Heart left ventricle (tissue), 13 donors: ENCODE measurements around the gene RHBDF1.

Experiments used
- POLR2A ChIP-seq, 2 donors: fragments of 450-650 bp; IDR thresholded peaks; one replicate each; pipeline ENCODE4 v1.6.1; 2017; ENCODE audit warnings: antibody characterized with exemption in 2 of 2, mild to moderate bottlenecking in 2 of 2, moderate library complexity in 2 of 2
- TF ChIP-seq, protein P1 (sequence below), 12 donors: fragments of 200-600 bp; sonication (generic) in 4 of 12; IDR thresholded peaks; one replicate each; pipeline versions ENCODE4 v1.5.0 to v1.8.0; 2018 to 2022; ENCODE audit warnings: antibody characterized with exemption in 12 of 12, mild to moderate bottlenecking in 5 of 12
- donor health status: ischemic (EF 13 %, LVEDD 7.1; RV severe dilation, severe dysfunction).
- donor health status: DM: no; HTN: yes; CAD: no.
- donor health status: DM: no; HTN: no; CAD: no.
- donor health status: ischemic (EF 25% LVEDD 6.9; RV normal size, moderate dysfunction).
- donor health status: ischemic (EF 25% LVEDD 5.7; RV mildly dilated, moderate dysfunction).
- donor health status: ischemic (EF 35%, LVEDD 5.7; RV mildly dilated, moderate dysfunction).
- donor health status: nonischemic (EF 11% LVEDD 7.7; RV severe dilation, severe dysfunction).
- donor health status: DM: yes; HTN: yes; CAD: no.
- donor health status: PGD.
- donor health status: ischemic (EF 29% LVEDD 5.4; RV normal size, mild dysfunction).
- donor health status: nonischemic (EF 23%, LVEDD 6.1; RV moderate dilation, normal function).

DNA sequence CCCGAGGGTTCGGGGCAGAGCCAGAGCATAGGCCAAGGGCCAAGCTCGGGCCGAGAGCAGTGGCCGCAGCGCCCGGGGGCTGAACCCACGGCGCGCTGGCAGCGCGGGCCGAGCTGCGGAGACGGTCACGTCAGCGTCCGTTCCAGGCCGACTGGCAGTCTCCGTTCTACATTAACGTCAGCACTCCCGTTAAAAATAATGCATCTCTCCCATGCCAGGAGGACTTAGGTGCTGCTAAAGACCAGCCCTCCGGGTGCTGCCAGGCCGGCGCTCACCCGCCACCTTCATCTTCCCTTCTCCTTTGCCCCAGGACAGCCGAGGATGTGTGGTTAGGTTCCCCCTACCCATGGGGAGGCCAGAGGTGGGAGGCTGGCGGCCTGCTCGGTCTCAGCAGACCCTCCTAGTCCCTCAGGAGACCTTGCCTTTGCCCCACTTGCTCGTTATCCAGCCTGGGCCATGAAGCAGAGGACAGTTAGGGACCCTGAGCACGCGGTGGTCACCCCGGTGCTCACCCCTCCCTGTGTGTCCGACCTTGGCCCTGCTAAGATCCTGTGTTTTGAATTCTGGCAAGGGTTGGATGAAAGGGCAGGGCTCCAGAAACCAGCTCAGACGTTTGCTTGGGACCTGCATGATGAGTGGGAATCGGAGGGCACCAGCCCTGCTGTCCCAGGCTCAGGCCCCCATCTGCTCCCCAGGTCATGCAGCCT is 6.2 kb upstream of the RHBDF1 start:
- no peak for TF ChIP-seq POLR2A (IDR thresholded peaks at IDR 0.05)
- TF ChIP-seq, protein P1, sequence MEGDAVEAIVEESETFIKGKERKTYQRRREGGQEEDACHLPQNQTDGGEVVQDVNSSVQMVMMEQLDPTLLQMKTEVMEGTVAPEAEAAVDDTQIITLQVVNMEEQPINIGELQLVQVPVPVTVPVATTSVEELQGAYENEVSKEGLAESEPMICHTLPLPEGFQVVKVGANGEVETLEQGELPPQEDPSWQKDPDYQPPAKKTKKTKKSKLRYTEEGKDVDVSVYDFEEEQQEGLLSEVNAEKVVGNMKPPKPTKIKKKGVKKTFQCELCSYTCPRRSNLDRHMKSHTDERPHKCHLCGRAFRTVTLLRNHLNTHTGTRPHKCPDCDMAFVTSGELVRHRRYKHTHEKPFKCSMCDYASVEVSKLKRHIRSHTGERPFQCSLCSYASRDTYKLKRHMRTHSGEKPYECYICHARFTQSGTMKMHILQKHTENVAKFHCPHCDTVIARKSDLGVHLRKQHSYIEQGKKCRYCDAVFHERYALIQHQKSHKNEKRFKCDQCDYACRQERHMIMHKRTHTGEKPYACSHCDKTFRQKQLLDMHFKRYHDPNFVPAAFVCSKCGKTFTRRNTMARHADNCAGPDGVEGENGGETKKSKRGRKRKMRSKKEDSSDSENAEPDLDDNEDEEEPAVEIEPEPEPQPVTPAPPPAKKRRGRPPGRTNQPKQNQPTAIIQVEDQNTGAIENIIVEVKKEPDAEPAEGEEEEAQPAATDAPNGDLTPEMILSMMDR (IDR thresholded peaks at IDR 0.05) = no peak
